ENCODE data around the gene MCTS1. TPM values are rescaled to one million over a fixed set of nuclear protein-coding genes. Genes with fewer than 3 reads are reported as not detected.

The MCTS1 gene
- total RNA-seq, 1 experiment from 2014 or later = 27.7 TPM

- no peaks in the 10 kb centered on the region for H3K27me3 ChIP-seq (ENCODE audit: insufficient read depth, low read length)
- no peak for DNase-seq
- no peak overlapping the region for H4K8ac ChIP-seq (replicated peaks; ENCODE audit: insufficient read length, low read depth, low read length)
- no peak overlapping the region for H3K4ac ChIP-seq (ENCODE audit: low read depth, low read length)
- H3K23me2 ChIP-seq (ENCODE audit: insufficient read length, low read depth, low read length, poor library complexity, severe bottlenecking) = no peaks in the 10 kb centered on the region
- H2BK15ac ChIP-seq (ENCODE audit: low read depth, low read length) = no peak overlapping the region
- H2BK20ac ChIP-seq (ENCODE audit: low read depth, low read length, poor library complexity, severe bottlenecking) = no peak overlapping the region
- H2AFZ ChIP-seq (ENCODE audit: low read length) = no peak overlapping the region
- Mint-ChIP-seq H3K27ac (no peak overlapping the region), H3K4me1 (no peaks in the 10 kb centered on the region), H3K36me3 (ENCODE audit: insufficient read depth in 1 of 3, low read depth in 3 of 3) (peaks cover 3 to 44% (median 21%) of the 10 kb centered on the region in 3 experiments; a peak in 5 of 7 replicates), H3K27me3 (ENCODE audit: low read depth) (no peaks in the 10 kb centered on the region), H3K9me3 (peaks cover 46 to 49% of the 10 kb centered on the region in 2 experiments), H3K4me3 (no peak overlapping the region)
- no peaks in the 10 kb centered on the region for H3K4me1 ChIP-seq (ENCODE audit: insufficient read depth, low read length)
- H4K5ac ChIP-seq (ENCODE audit: insufficient read length, low read depth, low read length) = no peak overlapping the region
- H2AK5ac ChIP-seq (ENCODE audit: insufficient read length, low read length) = no peak overlapping the region
- no peak overlapping the region for H3K14ac ChIP-seq (ENCODE audit: insufficient read depth, low read length)
- WGBS (ENCODE audit: extremely low coverage, insufficient read length, low lambda C conversion rate) = no CpG with 5 or more reads among the region's 1 CpG
- no peak overlapping the region for H3K4me2 ChIP-seq (ENCODE audit: insufficient read depth, insufficient read length, low read length)
- no peak overlapping the region for H3K23ac ChIP-seq (ENCODE audit: insufficient read length, low read depth, low read length)
- H2BK12ac ChIP-seq (ENCODE audit: insufficient read length, low read depth, low read length) = no peak overlapping the region
- H4K20me1 ChIP-seq (ENCODE audit: control insufficient read depth, insufficient read depth, insufficient read length) = no peaks in the 10 kb centered on the region
- peaks cover 11% of the 10 kb centered on the region for H3K9me3 ChIP-seq (ENCODE audit: control insufficient read depth, low read depth, low read length)
- TF ChIP-seq CTCF (conservative IDR thresholded peaks at IDR 0.05) = no peak
- H3K18ac ChIP-seq (ENCODE audit: insufficient read length, low read depth, low read length) = no peak overlapping the region
- H3K79me1 ChIP-seq (ENCODE audit: insufficient read depth, low read depth, low read length, poor library complexity, severe bottlenecking) = no peaks in the 10 kb centered on the region
- H3K56ac ChIP-seq (ENCODE audit: insufficient read length, low read depth, low read length) = no peak overlapping the region
- H4K91ac ChIP-seq (ENCODE audit: insufficient read length, low read depth, low read length) = no peak overlapping the region
- H3K9ac ChIP-seq (ENCODE audit: extremely low read depth, insufficient read length, low read length) = no peak overlapping the region
- no peak overlapping the region for H2BK120ac ChIP-seq (ENCODE audit: low read depth, low read length, poor library complexity, severe bottlenecking)
- H2BK5ac ChIP-seq (ENCODE audit: insufficient read length, low read length) = no peak overlapping the region
- no peaks in the 10 kb centered on the region for H3K79me2 ChIP-seq (ENCODE audit: insufficient read depth, low read length)
- no peak overlapping the region for H3T11ph ChIP-seq (ENCODE audit: low read length)
- no peak overlapping the region for H3K27ac ChIP-seq (ENCODE audit: insufficient read length, low read depth, low read length)
These were observed 8.2 kb downstream of the MCTS1 start for GRCh38 chrX:120612086-120612485.
